Stimulated activated CD8-positive, alpha-beta memory T cell treated with anti-CD3 and anti-CD28 coated beads, Interleukin-4, amount 100 ng/mL, for 1 hour (primary cell): ENCODE results near the gene AARS1.
A peak's percentile ranks its signal among the peaks of the same experiment; 100 is the strongest.
"Not testable (repeated sequence)": the region's sequence is repeated elsewhere in the genome, so short reads cannot be mapped to it uniquely, and the experiment has no call there.

ENCODE experiments used
- DNase-seq, 2 donors: peaks; one replicate each; pipeline ENCODE4 v3.0.0-alpha.2; 2020; ENCODE audit warnings: low read depth in 2 of 2, low spot score in 1 of 2

Gene AARS1

GRCh38 chr16:70289229-70290094 is at the start of gene AARS1:
AARS1 (minus strand) TSS chr16:70289506; CDS start chr16:70282763, 6,743 bp downstream.
- peak; percentile 75 to 84 for DNase-seq

GRCh38 chr16:70337814-70338213 is 48.5 kb upstream of the AARS1 start:
- DNase-seq: no peak

GRCh38 chr16:70332728-70333127 is 43.4 kb upstream of the AARS1 start:
- DNase-seq: not testable (repeated sequence)

GRCh38 chr16:70331588-70332358 is 42.5 kb upstream of the AARS1 start:
- no peak for DNase-seq

GRCh38 chr16:70331091-70331490 is 41.8 kb upstream of the AARS1 start:
- no peak for DNase-seq

- no peak for DNase-seq
Observed at GRCh38 chr16:70324998-70325747, 35.9 kb upstream of the AARS1 start.

GRCh38 chr16:70320121-70320520 is 30.8 kb upstream of the AARS1 start:
- no peak for DNase-seq

GRCh38 chr16:70307726-70308125 is 18.4 kb upstream of the AARS1 start:
- not testable (repeated sequence) for DNase-seq

GRCh38 chr16:70306880-70307279 is 17.6 kb upstream of the AARS1 start:
- no peak for DNase-seq

GRCh38 chr16:70304892-70305448 is 15.7 kb upstream of the AARS1 start:
- DNase-seq: no peak

- no peak for DNase-seq
Observed at GRCh38 chr16:70302745-70303144, 13.4 kb upstream of the AARS1 start.

- no peak for DNase-seq
Observed at GRCh38 chr16:70301121-70301520, 11.8 kb upstream of the AARS1 start.

- peak; percentile 12 to 23 for DNase-seq
Observed at GRCh38 chr16:70298988-70299938, 10.0 kb upstream of the AARS1 start, which contains the start of gene DDX19B. DDX19B (plus strand) TSS chr16:70299186; CDS start chr16:70299298, 112 bp downstream.

- no peak for DNase-seq
Observed at GRCh38 chr16:70295634-70296033, 6.3 kb upstream of the AARS1 start.

GRCh38 chr16:70294385-70295025 is 5.2 kb upstream of the AARS1 start:
- DNase-seq: no peak

- not testable (repeated sequence) for DNase-seq
Observed at GRCh38 chr16:70292148-70292547, 2.8 kb upstream of the AARS1 start.

GRCh38 chr16:70290949-70291519 is 1.7 kb upstream of the AARS1 start:
- no peak for DNase-seq

- DNase-seq: not testable (repeated sequence)
Observed at GRCh38 chr16:70287304-70287971, 1.9 kb downstream of the AARS1 start.
